ENCODE measurements around the gene CCDC174.

DNA sequence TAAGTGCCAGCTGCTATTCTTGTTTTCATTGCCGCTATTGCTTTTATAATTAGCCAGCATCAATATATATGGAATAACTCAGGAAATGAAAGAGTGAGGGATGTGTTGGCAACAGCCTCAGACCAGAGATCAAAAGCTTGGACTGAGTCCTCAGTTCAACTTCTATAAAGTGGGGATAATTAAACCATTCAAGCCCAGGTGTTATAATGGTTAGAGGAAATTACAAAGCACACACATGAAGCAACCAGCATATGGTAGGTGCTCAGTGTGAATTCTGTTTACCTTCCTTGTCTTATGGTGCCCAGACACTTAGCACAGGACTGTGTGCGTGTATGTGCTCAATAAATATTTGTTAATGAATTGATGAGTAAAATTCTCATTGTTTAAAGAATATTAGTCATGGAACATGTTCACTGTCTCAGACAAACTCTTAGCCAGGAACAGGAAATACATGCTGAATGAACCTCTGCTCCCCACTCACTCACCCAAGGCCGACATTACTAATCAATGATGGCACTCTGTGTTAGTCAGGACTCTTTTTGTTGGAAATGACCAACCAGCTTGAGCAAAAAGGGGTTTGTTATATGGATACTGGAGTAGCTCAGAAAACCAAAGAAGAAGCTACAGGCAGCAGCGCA, 16.7 kb upstream of the CCDC174 start:
- TF ChIP-seq, protein P1, sequence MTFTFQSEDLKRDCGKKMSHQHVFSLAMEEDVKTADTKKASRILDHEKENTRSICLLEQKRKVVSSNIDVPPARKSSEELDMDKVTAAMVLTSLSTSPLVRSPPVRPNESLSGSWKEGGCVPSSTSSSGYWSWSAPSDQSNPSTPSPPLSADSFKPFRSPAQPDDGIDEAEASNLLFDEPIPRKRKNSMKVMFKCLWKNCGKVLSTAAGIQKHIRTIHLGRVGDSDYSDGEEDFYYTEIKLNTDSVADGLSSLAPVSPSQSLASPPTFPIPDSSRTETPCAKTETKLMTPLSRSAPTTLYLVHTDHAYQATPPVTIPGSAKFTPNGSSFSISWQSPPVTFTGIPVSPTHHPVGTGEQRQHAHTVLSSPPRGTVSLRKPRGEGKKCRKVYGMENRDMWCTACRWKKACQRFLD (tag by site-specific recombination; IDR thresholded peaks at IDR 0.05): no peak
- TF ChIP-seq, protein P2, sequence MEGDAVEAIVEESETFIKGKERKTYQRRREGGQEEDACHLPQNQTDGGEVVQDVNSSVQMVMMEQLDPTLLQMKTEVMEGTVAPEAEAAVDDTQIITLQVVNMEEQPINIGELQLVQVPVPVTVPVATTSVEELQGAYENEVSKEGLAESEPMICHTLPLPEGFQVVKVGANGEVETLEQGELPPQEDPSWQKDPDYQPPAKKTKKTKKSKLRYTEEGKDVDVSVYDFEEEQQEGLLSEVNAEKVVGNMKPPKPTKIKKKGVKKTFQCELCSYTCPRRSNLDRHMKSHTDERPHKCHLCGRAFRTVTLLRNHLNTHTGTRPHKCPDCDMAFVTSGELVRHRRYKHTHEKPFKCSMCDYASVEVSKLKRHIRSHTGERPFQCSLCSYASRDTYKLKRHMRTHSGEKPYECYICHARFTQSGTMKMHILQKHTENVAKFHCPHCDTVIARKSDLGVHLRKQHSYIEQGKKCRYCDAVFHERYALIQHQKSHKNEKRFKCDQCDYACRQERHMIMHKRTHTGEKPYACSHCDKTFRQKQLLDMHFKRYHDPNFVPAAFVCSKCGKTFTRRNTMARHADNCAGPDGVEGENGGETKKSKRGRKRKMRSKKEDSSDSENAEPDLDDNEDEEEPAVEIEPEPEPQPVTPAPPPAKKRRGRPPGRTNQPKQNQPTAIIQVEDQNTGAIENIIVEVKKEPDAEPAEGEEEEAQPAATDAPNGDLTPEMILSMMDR (tag by site-specific recombination; IDR thresholded peaks at IDR 0.05): no peak
- TF ChIP-seq ZNF274 (IDR thresholded peaks at IDR 0.05; ENCODE audit: low read length) (no peak), ZNF274 (tag by site-specific recombination; IDR thresholded peaks at IDR 0.05; ENCODE audit: borderline replicate concordance) (no peak), PRDM1 (tag by site-specific recombination; IDR thresholded peaks at IDR 0.05) (no peak), KLF10 (tag by site-specific recombination; IDR thresholded peaks at IDR 0.05) (no peak), GLI4 (tag by site-specific recombination; IDR thresholded peaks at IDR 0.05) (no peak), ZBTB17 (tag by site-specific recombination; IDR thresholded peaks at IDR 0.05) (no peak), ZBTB7A (tag by site-specific recombination; IDR thresholded peaks at IDR 0.05; ENCODE audit: low read depth) (no peak), ZNF138 (tag by site-specific recombination; IDR thresholded peaks at IDR 0.05; ENCODE audit: borderline replicate concordance) (no peak)
- TF ChIP-seq, protein P3, sequence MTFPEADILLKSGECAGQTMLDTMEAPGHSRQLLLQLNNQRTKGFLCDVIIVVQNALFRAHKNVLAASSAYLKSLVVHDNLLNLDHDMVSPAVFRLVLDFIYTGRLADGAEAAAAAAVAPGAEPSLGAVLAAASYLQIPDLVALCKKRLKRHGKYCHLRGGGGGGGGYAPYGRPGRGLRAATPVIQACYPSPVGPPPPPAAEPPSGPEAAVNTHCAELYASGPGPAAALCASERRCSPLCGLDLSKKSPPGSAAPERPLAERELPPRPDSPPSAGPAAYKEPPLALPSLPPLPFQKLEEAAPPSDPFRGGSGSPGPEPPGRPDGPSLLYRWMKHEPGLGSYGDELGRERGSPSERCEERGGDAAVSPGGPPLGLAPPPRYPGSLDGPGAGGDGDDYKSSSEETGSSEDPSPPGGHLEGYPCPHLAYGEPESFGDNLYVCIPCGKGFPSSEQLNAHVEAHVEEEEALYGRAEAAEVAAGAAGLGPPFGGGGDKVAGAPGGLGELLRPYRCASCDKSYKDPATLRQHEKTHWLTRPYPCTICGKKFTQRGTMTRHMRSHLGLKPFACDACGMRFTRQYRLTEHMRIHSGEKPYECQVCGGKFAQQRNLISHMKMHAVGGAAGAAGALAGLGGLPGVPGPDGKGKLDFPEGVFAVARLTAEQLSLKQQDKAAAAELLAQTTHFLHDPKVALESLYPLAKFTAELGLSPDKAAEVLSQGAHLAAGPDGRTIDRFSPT (tag by site-specific recombination; IDR thresholded peaks at IDR 0.05): no peak
- TF ChIP-seq, protein P4, sequence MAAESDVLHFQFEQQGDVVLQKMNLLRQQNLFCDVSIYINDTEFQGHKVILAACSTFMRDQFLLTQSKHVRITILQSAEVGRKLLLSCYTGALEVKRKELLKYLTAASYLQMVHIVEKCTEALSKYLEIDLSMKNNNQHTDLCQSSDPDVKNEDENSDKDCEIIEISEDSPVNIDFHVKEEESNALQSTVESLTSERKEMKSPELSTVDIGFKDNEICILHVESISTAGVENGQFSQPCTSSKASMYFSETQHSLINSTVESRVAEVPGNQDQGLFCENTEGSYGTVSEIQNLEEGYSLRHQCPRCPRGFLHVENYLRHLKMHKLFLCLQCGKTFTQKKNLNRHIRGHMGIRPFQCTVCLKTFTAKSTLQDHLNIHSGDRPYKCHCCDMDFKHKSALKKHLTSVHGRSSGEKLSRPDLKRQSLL (tag by site-specific recombination; IDR thresholded peaks at IDR 0.05): no peak
- TF ChIP-seq, protein P5, sequence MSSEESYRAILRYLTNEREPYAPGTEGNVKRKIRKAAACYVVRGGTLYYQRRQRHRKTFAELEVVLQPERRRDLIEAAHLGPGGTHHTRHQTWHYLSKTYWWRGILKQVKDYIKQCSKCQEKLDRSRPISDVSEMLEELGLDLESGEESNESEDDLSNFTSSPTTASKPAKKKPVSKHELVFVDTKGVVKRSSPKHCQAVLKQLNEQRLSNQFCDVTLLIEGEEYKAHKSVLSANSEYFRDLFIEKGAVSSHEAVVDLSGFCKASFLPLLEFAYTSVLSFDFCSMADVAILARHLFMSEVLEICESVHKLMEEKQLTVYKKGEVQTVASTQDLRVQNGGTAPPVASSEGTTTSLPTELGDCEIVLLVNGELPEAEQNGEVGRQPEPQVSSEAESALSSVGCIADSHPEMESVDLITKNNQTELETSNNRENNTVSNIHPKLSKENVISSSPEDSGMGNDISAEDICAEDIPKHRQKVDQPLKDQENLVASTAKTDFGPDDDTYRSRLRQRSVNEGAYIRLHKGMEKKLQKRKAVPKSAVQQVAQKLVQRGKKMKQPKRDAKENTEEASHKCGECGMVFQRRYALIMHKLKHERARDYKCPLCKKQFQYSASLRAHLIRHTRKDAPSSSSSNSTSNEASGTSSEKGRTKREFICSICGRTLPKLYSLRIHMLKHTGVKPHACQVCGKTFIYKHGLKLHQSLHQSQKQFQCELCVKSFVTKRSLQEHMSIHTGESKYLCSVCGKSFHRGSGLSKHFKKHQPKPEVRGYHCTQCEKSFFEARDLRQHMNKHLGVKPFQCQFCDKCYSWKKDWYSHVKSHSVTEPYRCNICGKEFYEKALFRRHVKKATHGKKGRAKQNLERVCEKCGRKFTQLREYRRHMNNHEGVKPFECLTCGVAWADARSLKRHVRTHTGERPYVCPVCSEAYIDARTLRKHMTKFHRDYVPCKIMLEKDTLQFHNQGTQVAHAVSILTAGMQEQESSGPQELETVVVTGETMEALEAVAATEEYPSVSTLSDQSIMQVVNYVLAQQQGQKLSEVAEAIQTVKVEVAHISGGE (tag by site-specific recombination; conservative IDR thresholded peaks at IDR 0.05; ENCODE audit: low read depth): no peak

All from HEK293 (cell line).